ENCODE measurements around the gene MSL2. TPM values are rescaled to one million over a fixed set of nuclear protein-coding genes. Genes with fewer than 3 reads are reported as not detected.
"Not testable (repeated sequence)": the region's sequence is repeated elsewhere in the genome, so short reads cannot be mapped to it uniquely, and the experiment has no call there.

Gene MSL2
- total RNA-seq, 2 donors from 2014 or later, result 24.0 to 31.4 TPM

DNA sequence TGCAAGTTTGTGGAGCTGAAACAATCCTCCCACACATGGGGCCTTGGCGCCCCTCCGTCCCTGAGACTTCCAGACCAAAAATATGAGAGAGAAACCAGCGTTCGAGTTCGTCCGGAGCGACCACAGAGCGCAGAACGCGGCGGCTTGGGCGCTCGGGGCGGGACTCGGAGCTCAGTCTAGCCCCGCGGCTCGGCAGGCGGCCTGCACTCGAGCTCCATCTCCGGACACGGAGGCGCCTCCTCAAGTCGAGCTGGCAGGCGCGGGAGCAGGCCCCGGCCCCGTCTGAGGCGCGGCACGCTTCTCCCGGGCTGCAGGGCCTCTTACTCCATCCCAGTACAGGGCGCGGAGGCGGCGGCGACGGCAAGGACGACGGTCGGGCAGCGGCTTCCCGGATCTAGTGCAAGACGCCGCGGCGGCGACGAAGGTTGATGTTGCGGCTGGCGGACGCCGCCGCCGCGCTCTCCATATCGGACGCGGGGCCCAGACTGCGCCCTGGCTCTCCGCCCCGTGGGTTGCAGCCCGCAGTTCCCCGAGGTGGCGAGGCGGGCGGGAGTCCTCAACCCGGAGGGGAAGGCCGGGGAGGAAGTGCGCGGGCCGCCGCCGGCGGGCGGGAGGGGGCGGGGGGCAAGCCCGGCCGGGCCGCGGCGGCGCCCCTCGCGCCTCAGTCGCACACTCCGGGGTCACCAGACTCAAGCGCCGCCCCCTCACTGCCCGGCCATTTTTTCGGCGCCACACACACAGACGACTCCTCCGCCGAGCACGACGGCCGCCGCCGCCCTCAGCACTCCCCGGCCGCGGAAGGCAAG lies 674 bp downstream of the MSL2 start:
- H3K4me3 ChIP-seq, result peak overlapping the region; percentile 86
- ATAC-seq (ENCODE audit: insufficient number of reproducible peaks, low FRiP score, low read depth) (peak; percentile 30), DNase-seq (ENCODE audit: low spot score) (peak; percentile 45)
- TF ChIP-seq CTCF (IDR thresholded peaks at IDR 0.05), result no peak
- H3K4me1 ChIP-seq (ENCODE audit: control insufficient read depth in 1 of 2, low read depth in 2 of 2), result peaks cover 27 to 34% of the 10 kb centered on the region in 2 donors
- no peaks in the 10 kb centered on the region for H3K9me3 ChIP-seq
- H3K27me3 ChIP-seq (replicated peaks; ENCODE audit: insufficient read depth), result no peaks in the 10 kb centered on the region
- H3K27ac ChIP-seq, result peak overlapping the region; percentile 98 to 99
- H3K36me3 ChIP-seq, result no peaks in the 10 kb centered on the region

DNA sequence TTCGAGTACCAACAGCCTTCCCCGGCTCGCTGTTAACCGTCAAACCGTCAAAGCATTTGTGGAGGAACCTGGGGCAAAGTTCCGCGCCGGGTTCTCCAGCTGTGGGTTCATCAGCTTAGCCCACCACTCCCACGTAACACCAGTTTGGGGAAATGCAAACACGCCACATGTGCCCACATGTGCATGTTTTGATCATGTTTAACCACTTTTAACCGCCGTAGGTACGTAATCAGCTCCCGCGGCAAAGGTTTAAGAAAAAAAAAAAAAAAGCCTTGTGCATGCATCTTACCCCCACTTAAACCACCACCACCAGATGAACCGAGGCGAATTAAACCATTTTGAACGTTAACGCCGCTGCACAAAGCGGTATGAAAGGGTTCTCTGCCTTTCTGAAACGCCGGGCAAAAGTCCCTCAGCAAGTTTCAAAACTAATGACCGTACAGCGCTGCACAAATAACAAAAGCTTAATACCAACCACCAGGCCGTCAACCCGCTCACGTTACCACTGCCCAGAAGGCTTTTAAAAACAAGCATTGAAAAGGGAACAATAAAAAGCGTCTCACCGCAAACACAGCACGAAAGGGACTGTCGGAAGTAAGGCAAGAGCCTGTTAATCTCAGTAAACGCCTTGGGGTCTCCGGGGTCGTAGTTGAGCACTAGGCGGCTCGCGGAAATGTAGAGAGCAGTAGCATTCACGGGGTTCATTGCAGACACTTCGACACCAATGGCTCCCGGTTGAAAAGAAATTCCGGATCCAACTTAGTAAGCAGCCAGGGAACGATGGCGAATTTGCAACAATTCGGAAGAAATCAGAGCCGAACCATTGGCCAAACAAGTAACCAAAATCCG lies 1.5 kb downstream of the MSL2 start:
- ATAC-seq (ENCODE audit: insufficient number of reproducible peaks, low FRiP score, low read depth), result no peak
- no peaks in the 10 kb centered on the region for H3K9me3 ChIP-seq
- H3K4me1 ChIP-seq (ENCODE audit: control insufficient read depth in 1 of 2, low read depth in 2 of 2), result peaks cover 34 to 42% of the 10 kb centered on the region in 2 donors
- no peak for DNase-seq (ENCODE audit: low spot score)
- no peaks in the 10 kb centered on the region for H3K36me3 ChIP-seq
- peak overlapping the region; percentile 98 to 99 for H3K27ac ChIP-seq
- peak overlapping the region; percentile 86 for H3K4me3 ChIP-seq
- no peaks in the 10 kb centered on the region for H3K27me3 ChIP-seq (replicated peaks; ENCODE audit: insufficient read depth)
- no peak for TF ChIP-seq CTCF (IDR thresholded peaks at IDR 0.05)

DNA sequence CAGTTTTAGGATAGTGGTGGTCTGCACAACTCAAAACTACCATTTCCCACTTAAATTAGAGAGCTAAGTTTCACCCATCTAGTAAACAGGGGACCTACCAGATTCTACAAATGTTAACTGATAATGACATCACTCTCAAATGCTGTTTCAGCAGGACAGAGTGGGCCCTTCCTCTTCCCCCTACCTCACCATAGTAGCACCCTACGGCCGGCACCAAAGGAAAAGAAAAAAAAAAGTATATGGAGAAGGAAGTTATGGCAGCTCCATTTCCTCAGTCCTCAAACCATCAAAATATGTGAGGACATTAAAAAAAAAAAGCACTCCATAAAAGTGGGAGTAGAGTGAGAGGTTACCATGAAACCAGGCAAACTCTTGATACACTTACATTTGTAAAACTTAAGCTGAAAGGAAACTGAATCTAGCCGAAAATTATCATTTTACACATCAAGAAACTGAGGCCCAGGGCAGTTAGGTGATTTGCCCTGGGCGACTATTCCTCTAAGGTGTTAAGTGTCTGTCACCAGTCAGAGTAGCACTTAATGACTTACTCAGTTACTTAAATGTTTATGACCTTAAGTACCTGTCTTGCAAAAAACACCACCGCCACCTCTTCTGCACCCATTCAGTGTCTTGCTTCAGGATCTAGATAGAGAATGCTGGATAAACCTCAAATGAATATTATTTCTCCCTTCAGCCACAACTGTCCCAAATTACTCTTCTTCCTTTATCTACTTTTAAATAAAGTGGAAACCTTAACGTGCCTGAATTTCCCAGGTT lies 2.7 kb downstream of the MSL2 start:
- Histone ChIP-seq H3K9me3 (no peaks in the 10 kb centered on the region), H3K36me3 (no peaks in the 10 kb centered on the region), H3K4me3 (peak overlapping the region; percentile 86), H3K27me3 (replicated peaks; ENCODE audit: insufficient read depth) (no peaks in the 10 kb centered on the region), H3K27ac (peak overlapping the region; percentile 20 to 98), H3K4me1 (ENCODE audit: control insufficient read depth in 1 of 2, low read depth in 2 of 2) (peaks cover 38 to 47% of the 10 kb centered on the region in 2 donors)
- no peak for ATAC-seq (ENCODE audit: insufficient number of reproducible peaks, low FRiP score, low read depth)
- DNase-seq (ENCODE audit: low spot score), result no peak
- TF ChIP-seq CTCF (IDR thresholded peaks at IDR 0.05), result no peak

DNA sequence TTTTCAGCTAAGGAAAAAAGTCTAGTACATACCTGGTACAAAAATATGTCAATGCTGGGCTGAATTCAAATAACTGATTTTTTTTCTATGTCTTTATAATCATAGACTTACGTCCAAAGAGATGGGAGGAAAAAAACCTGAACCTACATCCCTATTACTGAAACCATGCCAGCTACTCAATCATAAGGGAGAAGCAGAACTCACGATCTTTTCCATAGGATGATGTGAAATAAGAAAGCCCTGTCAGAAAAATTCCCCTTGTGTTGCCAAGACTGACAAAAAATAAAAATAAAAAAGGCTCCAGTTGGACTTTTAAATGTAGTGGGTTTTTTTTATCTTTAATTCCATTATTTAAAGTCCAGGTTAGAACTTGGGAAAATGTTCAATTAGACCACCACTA lies 3.3 kb downstream of the MSL2 start:
- ATAC-seq (ENCODE audit: insufficient number of reproducible peaks, low FRiP score, low read depth), result no peak
- no peaks in the 10 kb centered on the region for H3K36me3 ChIP-seq
- DNase-seq (ENCODE audit: low spot score), result no peak
- H3K4me3 ChIP-seq, result peak overlapping the region; percentile 86
- TF ChIP-seq CTCF (IDR thresholded peaks at IDR 0.05), result no peak
- H3K4me1 ChIP-seq (ENCODE audit: control insufficient read depth in 1 of 2, low read depth in 2 of 2), result peaks cover 42 to 47% of the 10 kb centered on the region in 2 donors
- peak overlapping the region; percentile 20 to 98 for H3K27ac ChIP-seq
- no peaks in the 10 kb centered on the region for H3K9me3 ChIP-seq
- no peaks in the 10 kb centered on the region for H3K27me3 ChIP-seq (replicated peaks; ENCODE audit: insufficient read depth)

DNA sequence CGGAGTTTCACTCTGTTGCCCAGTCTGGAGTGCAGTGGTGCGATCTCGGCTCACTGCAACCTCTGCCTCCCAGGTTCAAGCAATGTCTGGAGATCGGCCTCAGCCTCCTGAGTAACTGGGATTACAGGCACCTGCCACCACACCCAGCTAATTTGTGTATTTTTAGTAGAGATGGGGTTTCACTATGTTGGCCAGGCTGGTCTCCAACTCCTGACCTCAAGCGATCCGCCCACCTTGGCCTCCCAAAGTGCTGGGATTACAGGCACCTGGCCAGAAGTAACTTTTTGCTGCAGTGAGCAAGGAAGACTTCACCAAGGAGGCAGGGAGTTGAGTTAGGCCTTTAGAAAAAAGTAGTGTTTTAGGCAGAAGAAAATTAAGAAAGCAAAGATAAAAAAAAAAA lies 3.9 kb downstream of the MSL2 start:
- ATAC-seq (ENCODE audit: insufficient number of reproducible peaks, low FRiP score, low read depth), result not testable (repeated sequence)
- H3K27ac ChIP-seq, result peak overlapping the region; percentile 13 to 98

More for the DNA sequence above, 3.9 kb downstream of the MSL2 start:
- not testable (repeated sequence) for DNase-seq (ENCODE audit: low spot score); H3K36me3 ChIP-seq; H3K27me3 ChIP-seq (replicated peaks; ENCODE audit: insufficient read depth); H3K9me3 ChIP-seq
- Histone ChIP-seq H3K4me3 (peak overlapping the region; percentile 86), H3K4me1 (ENCODE audit: control insufficient read depth in 1 of 2, low read depth in 2 of 2) (peaks cover 42 to 46% of the 10 kb centered on the region in 2 donors)
